ENCODE measurements around the gene FGF1.

FGF1 gene

DNA sequence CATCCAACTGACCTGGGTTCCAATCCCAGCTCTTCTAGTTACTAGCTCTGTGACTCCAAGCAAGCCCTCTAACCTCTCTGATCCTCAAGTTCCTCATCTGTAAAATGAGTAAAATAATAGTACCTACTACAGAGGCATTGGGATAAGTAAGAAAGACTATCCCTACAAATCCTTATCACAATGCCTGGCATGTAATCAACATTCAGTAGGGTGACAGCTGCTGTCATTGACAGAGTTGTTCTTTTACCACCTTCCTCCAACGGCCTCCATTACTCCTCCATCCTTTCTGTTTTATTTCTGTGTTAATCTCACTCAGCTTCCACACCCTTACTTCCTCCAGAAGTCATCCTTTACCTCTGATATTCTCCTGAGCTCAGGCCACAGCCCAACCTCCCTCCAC is 40.4 kb downstream of the FGF1 start:
- Histone ChIP-seq H3K9ac (ENCODE audit: low read depth, low read length, poor library complexity, severe bottlenecking) (no peak overlapping the region), H3K4me3 (ENCODE audit: low read length, poor library complexity, severe bottlenecking) (no peak overlapping the region), H3K9me2 (replicated peaks; ENCODE audit: low read depth, low read length) (no peaks in the 10 kb centered on the region), H3K36me3 (ENCODE audit: insufficient read depth, low read length) (no peaks in the 10 kb centered on the region), H3K4me1 (ENCODE audit: insufficient read depth, low read length, poor library complexity, severe bottlenecking) (peaks cover 11% of the 10 kb centered on the region), H3K79me2 (ENCODE audit: insufficient read depth, low read length) (no peaks in the 10 kb centered on the region), H3K9me3 (ENCODE audit: insufficient read depth, low read depth, low read length) (no peaks in the 10 kb centered on the region), H4K20me1 (ENCODE audit: insufficient read depth, low read length, poor library complexity, severe bottlenecking) (no peaks in the 10 kb centered on the region), H3K27me3 (ENCODE audit: insufficient read depth, low read length, poor library complexity, severe bottlenecking) (no peaks in the 10 kb centered on the region), H3F3A (ENCODE audit: low read depth) (no peaks in the 10 kb centered on the region), H3K4me2 (ENCODE audit: low read depth, low read length, poor library complexity, severe bottlenecking) (no peak overlapping the region), H2AFZ (ENCODE audit: low read length) (no peak overlapping the region)
- TF ChIP-seq, protein P1, sequence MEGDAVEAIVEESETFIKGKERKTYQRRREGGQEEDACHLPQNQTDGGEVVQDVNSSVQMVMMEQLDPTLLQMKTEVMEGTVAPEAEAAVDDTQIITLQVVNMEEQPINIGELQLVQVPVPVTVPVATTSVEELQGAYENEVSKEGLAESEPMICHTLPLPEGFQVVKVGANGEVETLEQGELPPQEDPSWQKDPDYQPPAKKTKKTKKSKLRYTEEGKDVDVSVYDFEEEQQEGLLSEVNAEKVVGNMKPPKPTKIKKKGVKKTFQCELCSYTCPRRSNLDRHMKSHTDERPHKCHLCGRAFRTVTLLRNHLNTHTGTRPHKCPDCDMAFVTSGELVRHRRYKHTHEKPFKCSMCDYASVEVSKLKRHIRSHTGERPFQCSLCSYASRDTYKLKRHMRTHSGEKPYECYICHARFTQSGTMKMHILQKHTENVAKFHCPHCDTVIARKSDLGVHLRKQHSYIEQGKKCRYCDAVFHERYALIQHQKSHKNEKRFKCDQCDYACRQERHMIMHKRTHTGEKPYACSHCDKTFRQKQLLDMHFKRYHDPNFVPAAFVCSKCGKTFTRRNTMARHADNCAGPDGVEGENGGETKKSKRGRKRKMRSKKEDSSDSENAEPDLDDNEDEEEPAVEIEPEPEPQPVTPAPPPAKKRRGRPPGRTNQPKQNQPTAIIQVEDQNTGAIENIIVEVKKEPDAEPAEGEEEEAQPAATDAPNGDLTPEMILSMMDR (conservative IDR thresholded peaks at IDR 0.05; ENCODE audit: low read length): no peak
- TF ChIP-seq EZH2phosphoT487 (IDR thresholded peaks at IDR 0.05; ENCODE audit: borderline replicate concordance): no peak

DNA sequence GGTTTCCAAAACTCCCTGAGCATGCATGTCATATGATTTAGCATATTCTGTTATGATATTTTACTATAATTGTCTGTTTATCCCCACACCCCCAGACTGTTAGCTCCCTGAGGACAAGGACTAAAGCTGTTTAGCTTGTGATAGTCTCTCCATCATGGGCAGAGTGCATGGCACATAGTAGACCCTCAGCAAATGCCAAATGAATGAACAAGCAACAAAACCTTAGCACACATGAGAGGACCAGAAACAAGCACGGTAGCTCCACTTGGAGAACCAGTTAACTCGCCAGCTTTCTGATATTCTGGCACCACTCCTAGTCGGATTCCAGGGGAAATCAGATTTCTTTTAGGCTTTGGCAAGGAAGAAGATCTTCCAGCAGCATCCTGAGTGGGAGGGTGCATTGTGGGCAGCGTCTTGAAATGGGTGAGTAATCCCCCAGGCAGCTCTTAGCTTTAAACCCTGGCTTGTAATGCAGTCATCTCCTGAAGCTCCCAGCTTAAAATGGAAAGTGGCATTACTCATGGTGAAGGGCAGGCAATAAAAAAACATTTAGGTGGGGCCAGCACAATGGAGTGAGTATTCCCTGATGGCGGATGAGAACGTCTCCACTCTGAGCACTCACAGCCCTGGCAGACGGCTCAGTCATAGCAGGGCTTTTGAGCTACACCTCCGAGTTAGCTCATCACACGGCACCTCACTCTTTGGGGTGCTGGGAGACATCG is 41.1 kb downstream of the FGF1 start:
- Histone ChIP-seq H3K4me2 (ENCODE audit: low read depth, low read length, poor library complexity, severe bottlenecking) (no peak overlapping the region), H3K27me3 (ENCODE audit: insufficient read depth, low read length, poor library complexity, severe bottlenecking) (no peaks in the 10 kb centered on the region), H4K20me1 (ENCODE audit: insufficient read depth, low read length, poor library complexity, severe bottlenecking) (no peaks in the 10 kb centered on the region), H3K9me3 (ENCODE audit: insufficient read depth, low read depth, low read length) (no peaks in the 10 kb centered on the region), H3F3A (ENCODE audit: low read depth) (no peaks in the 10 kb centered on the region), H3K9ac (ENCODE audit: low read depth, low read length, poor library complexity, severe bottlenecking) (no peak overlapping the region), H3K79me2 (ENCODE audit: insufficient read depth, low read length) (no peaks in the 10 kb centered on the region), H3K36me3 (ENCODE audit: insufficient read depth, low read length) (no peaks in the 10 kb centered on the region), H3K4me3 (ENCODE audit: low read length, poor library complexity, severe bottlenecking) (no peak overlapping the region), H3K4me1 (ENCODE audit: insufficient read depth, low read length, poor library complexity, severe bottlenecking) (peaks cover 16% of the 10 kb centered on the region), H2AFZ (ENCODE audit: low read length) (no peak overlapping the region), H3K9me2 (replicated peaks; ENCODE audit: low read depth, low read length) (no peaks in the 10 kb centered on the region)
- TF ChIP-seq, protein P1 (conservative IDR thresholded peaks at IDR 0.05; ENCODE audit: low read length): no peak
- TF ChIP-seq EZH2phosphoT487 (IDR thresholded peaks at IDR 0.05; ENCODE audit: borderline replicate concordance): no peak

DNA sequence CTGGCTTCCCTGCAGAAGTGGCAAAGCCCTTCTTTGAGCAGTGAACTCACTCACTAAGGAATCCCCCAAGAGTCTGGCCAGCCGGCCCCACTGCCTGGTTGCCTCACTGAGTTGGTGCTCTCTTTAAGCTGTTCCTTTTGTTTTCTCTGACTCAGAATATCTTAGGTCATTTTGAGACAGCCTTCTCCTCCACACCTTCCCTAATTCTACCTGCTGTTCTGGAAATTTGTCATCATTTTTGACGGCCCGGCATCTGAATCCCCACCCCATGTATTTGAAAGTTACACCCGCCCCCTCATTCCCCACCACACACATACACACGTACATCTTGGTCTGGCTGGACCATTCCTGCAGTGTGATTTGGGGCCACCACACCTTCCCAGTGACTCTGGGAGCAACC is 41.8 kb downstream of the FGF1 start:
- Histone ChIP-seq H3K9me2 (replicated peaks; ENCODE audit: low read depth, low read length) (no peaks in the 10 kb centered on the region), H2AFZ (ENCODE audit: low read length) (no peak overlapping the region), H3K4me2 (ENCODE audit: low read depth, low read length, poor library complexity, severe bottlenecking) (no peak overlapping the region), H3K9me3 (ENCODE audit: insufficient read depth, low read depth, low read length) (no peaks in the 10 kb centered on the region), H3K79me2 (ENCODE audit: insufficient read depth, low read length) (no peaks in the 10 kb centered on the region), H3K4me3 (ENCODE audit: low read length, poor library complexity, severe bottlenecking) (no peak overlapping the region), H4K20me1 (ENCODE audit: insufficient read depth, low read length, poor library complexity, severe bottlenecking) (no peaks in the 10 kb centered on the region), H3F3A (ENCODE audit: low read depth) (no peaks in the 10 kb centered on the region), H3K36me3 (ENCODE audit: insufficient read depth, low read length) (no peaks in the 10 kb centered on the region), H3K9ac (ENCODE audit: low read depth, low read length, poor library complexity, severe bottlenecking) (no peak overlapping the region), H3K27me3 (ENCODE audit: insufficient read depth, low read length, poor library complexity, severe bottlenecking) (no peaks in the 10 kb centered on the region), H3K4me1 (ENCODE audit: insufficient read depth, low read length, poor library complexity, severe bottlenecking) (peaks cover 16% of the 10 kb centered on the region)
- no peak for TF ChIP-seq EZH2phosphoT487 (IDR thresholded peaks at IDR 0.05; ENCODE audit: borderline replicate concordance)
- TF ChIP-seq, protein P1 (conservative IDR thresholded peaks at IDR 0.05; ENCODE audit: low read length): no peak

Data from Loucy (cell line).